GM12878 (cell line): ENCODE results near the gene RAPGEF4. TPM values are rescaled to one million over a fixed set of nuclear protein-coding genes. Genes with fewer than 3 reads are reported as not detected.

ENCODE experiments used
- ATAC-seq: fragments of 200-7000 bp; cut with Tn5 transposase; 3 replicates; pipeline ENCODE4 v1.9.1; 2020; ENCODE audit warnings: mild to moderate bottlenecking, moderate library complexity
- BruUV-seq: library from RNA; stranded (reverse); fragments of 400-500 nt; replicated peaks from 2 replicates; lab custom pipeline; 2021; lab: Mats Ljungman, UMichigan
- CTCF ChIA-PET: fragments of 300-600 bp; sonication (Branson Sonifier 250); formaldehyde crosslinking; extraction: SDS; loops from one replicate; lab custom pipeline; 2021; ENCODE audit warnings: inconsistent platforms; lab: Yijun Ruan, JAX
- POLR2A ChIA-PET: fragments of 350-600 bp; formaldehyde crosslinking; extraction: SDS; loops from one replicate; lab custom pipeline; 2021; ENCODE audit warnings: inconsistent platforms; lab: Charles Lee
- RAD21 ChIA-PET: fragments of 300-600 bp; sonication (Branson Sonifier 250); formaldehyde crosslinking; loops from one replicate; lab custom pipeline; 2023; ENCODE audit warnings: antibody characterized with exemption; ENCODE audit not compliant: unreplicated experiment; lab: Charles Lee
- SMC1A ChIA-PET: fragments of 300-600 bp; sonication (Branson Sonifier 250); formaldehyde crosslinking; loops from one replicate; lab custom pipeline; 2023; ENCODE audit not compliant: unreplicated experiment, uncharacterized antibody; lab: Charles Lee
- DNase-seq: peaks from one replicate; pipeline ENCODE4 v3.0.0-alpha.2; 2011; ENCODE audit warnings: low read depth, low spot score
- FAIRE-seq: peaks from 3 replicates; lab custom pipeline; 2011; peaks lifted over from hg19 to GRCh38; lab: Jason Lieb, UNC
- H2AFZ ChIP-seq: 2 replicates; pipeline ENCODE4 v1.6.0; 2011; ENCODE audit warnings: low read depth, low read length, control low read depth; ENCODE audit not compliant: control insufficient read depth
- H3K27ac ChIP-seq: 2 replicates; pipeline ENCODE4 v1.5.1; 2011; ENCODE audit warnings: control low read depth; ENCODE audit not compliant: control insufficient read depth, insufficient read depth
- H3K27me3 ChIP-seq, 2 experiments: replicated peaks in 1 of 2; 2 replicates each; pipeline versions ENCODE4 v1.6.0 to v1.6.1; 2011; ENCODE audit warnings: low read length in 1 of 2; ENCODE audit not compliant: control insufficient read depth in 2 of 2, insufficient read depth in 2 of 2
- H3K36me3 ChIP-seq, 2 experiments: 2 replicates each; pipeline ENCODE4 v1.5.1; 2011; ENCODE audit warnings: low read length in 1 of 2; ENCODE audit not compliant: control insufficient read depth in 2 of 2, insufficient read depth in 2 of 2
- H3K4me1 ChIP-seq: 2 replicates; pipeline ENCODE4 v1.6.1; 2011; ENCODE audit warnings: mild to moderate bottlenecking, low read length, moderate library complexity, mixed read lengths; ENCODE audit not compliant: control insufficient read depth, insufficient read depth
- H3K4me2 ChIP-seq: 2 replicates; pipeline ENCODE4 v1.6.0; 2011; ENCODE audit warnings: control low read depth; ENCODE audit not compliant: control insufficient read depth, insufficient read depth
- H3K4me3 ChIP-seq: fragments of 200-600 bp; sonication (generic); 2 replicates; pipeline ENCODE4 v1.5.1; 2016
- H3K79me2 ChIP-seq: 2 replicates; pipeline ENCODE4 v1.6.0; 2011; ENCODE audit warnings: low read length; ENCODE audit not compliant: control insufficient read depth, insufficient read depth
- H3K9ac ChIP-seq: 2 replicates; pipeline ENCODE4 v1.8.0; 2011; ENCODE audit warnings: low read length, control low read depth, mixed read lengths; ENCODE audit not compliant: control insufficient read depth, insufficient read depth
- H3K9me3 ChIP-seq: replicated peaks from 3 replicates; pipeline ENCODE4 v1.5.1; 2011; ENCODE audit warnings: mild to moderate bottlenecking, low read length; ENCODE audit not compliant: control insufficient read depth, insufficient read depth
- H4K20me1 ChIP-seq: 2 replicates; pipeline ENCODE4 v1.6.0; 2011; ENCODE audit not compliant: control insufficient read depth, insufficient read depth
- ATF3 ChIP-seq: IDR thresholded peaks from 2 replicates; pipeline ENCODE4 v1.6.1; 2011; ENCODE audit warnings: low read depth, mild to moderate bottlenecking, low read length, moderate library complexity, borderline replicate concordance; ENCODE audit errors: extremely low read depth
- CBX5 ChIP-seq: sonication (generic); IDR thresholded peaks from 2 replicates; pipeline ENCODE4 v1.6.1; 2016; ENCODE audit warnings: low read depth, moderate library complexity, mild to moderate bottlenecking, inconsistent platforms
- EGR1 ChIP-seq, 2 experiments: IDR thresholded peaks; 1 replicate in 1 of 2; 2 replicates in 1 of 2; pipeline ENCODE4 v1.6.1; 2011 to 2012; ENCODE audit warnings: low read depth in 2 of 2, low read length in 2 of 2, borderline replicate concordance in 1 of 2, mild to moderate bottlenecking in 1 of 2, moderate library complexity in 1 of 2
- ESRRA ChIP-seq: IDR thresholded peaks from 2 replicates; pipeline ENCODE4 v1.6.1; 2012; ENCODE audit warnings: mild to moderate bottlenecking, low read length, improper control_type of control experiment
- ETV6 ChIP-seq, 2 experiments: fragments of 450-650 bp in 1 of 2; IDR thresholded peaks in 1 of 2; conservative IDR thresholded peaks in 1 of 2; 2 replicates each; pipeline ENCODE4 v1.6.1; 2014; ENCODE audit warnings: antibody characterized with exemption in 1 of 2, borderline replicate concordance in 1 of 2, low read depth in 1 of 2, mild to moderate bottlenecking in 1 of 2, moderate library complexity in 1 of 2
- RAD51 ChIP-seq: fragments of 450-650 bp; IDR thresholded peaks from 2 replicates; pipeline ENCODE4 v1.6.1; 2016; ENCODE audit warnings: moderate library complexity, mild to moderate bottlenecking, inconsistent platforms
- RCOR1 ChIP-seq: conservative IDR thresholded peaks from 2 replicates; pipeline ENCODE4 v1.6.1; 2012; ENCODE audit warnings: low read depth, low read length, improper control_type of control experiment
- RUNX3 ChIP-seq: IDR thresholded peaks from 2 replicates; pipeline ENCODE4 v1.6.1; 2012; ENCODE audit warnings: low read length, inconsistent platforms
- WGBS: methylation state at CpG from one replicate; pipeline ENCODE4 v1.1.6; 2016; ENCODE audit warnings: low lambda C conversion rate; ENCODE audit not compliant: insufficient replicate concordance, insufficient coverage; ENCODE audit errors: missing lambda C conversion rate; 5-methylcytosine and 5-hydroxymethylcytosine counted together
- in situ Hi-C: fragments of 300-500 bp; cut with MboI; formaldehyde crosslinking; loops from 9 replicates; pipeline ENCODE4 v1.14.3; 2018; ENCODE audit warnings: mixed read lengths
- intact Hi-C: fragments of 100-400 bp; cut with micrococcal nuclease; formaldehyde crosslinking; loops from one replicate; pipeline ENCODE4 v1.14.2; 2022; ENCODE audit not compliant: unreplicated experiment
- polyA plus RNA-seq, 11 experiments: library from polyadenylated mRNA; depleted of rRNA in 4 of 11; unstranded in 6 of 11; stranded (reverse) in 5 of 11; fragments of >200 nt; fragmentation: Nextera tagmentation in 4 of 11; fragmentation: Illumina TruSeq in 1 of 11; extraction: Ambion mirVana in 4 of 11; extraction: Trizol in 1 of 11; gene quantifications; 1 replicate in 1 of 11; 2 replicates in 10 of 11; pipeline versions ENCODE4 v1.2.1 to v1.2.3, GENCODE V29; 2011 to 2016; ENCODE audit warnings: inconsistent platforms in 2 of 11, missing spikeins in 2 of 11, low read depth in 1 of 11
- total RNA-seq, 4 experiments: library from RNA; depleted of rRNA in 3 of 4; stranded (reverse); fragments of >200 nt in 3 of 4; fragmentation: Illumina TruSeq in 1 of 4; extraction: Trizol in 1 of 4; gene quantifications; 2 replicates each; pipeline versions ENCODE4 v1.2.1 to v1.2.3, GENCODE V29; 2013 to 2021

RAPGEF4 gene
- total and polyA plus RNA-seq, 10 of the 15 experiments (the other 5 are each of a cell fraction or from before 2014, with no cell fraction given): 0.18 TPM; not detected in 8

GRCh38 chr2:173062801-173063200, 327.2 kb downstream of the RAPGEF4 start (continued):
- no peak for TF ChIP-seq ATF3

- no peaks in the 10 kb centered on the region; a peak in 1 of 4 replicates for H3K27me3 ChIP-seq
- no peak for DNase-seq
- SMC1A ChIA-PET: no interaction called here
- H3K9ac ChIP-seq: no peak overlapping the region
- in situ Hi-C loops (no loop called here), intact Hi-C loops (no loop called here)
- H3K4me2 ChIP-seq: no peak overlapping the region
- H3K27ac ChIP-seq: no peak overlapping the region
- CTCF ChIA-PET: no interaction called here
- no peak for FAIRE-seq
- no peaks in the 10 kb centered on the region for H3K79me2 ChIP-seq
- H3K4me3 ChIP-seq: no peak overlapping the region
- H3K9me3 ChIP-seq: no peaks in the 10 kb centered on the region
- POLR2A ChIA-PET: no interaction called here
- no peaks in the 10 kb centered on the region for H3K36me3 ChIP-seq
- BruUV-seq: no TSS peak
- H3K4me1 ChIP-seq: no peaks in the 10 kb centered on the region
- WGBS: 31% methylated on average over 4 of the region's 4 CpGs
- RAD21 ChIA-PET: no interaction called here
- TF ChIP-seq RCOR1 (no peak), CBX5 (no peak), RAD51 (no peak), EGR1 (IDR thresholded peaks at IDR 0.05; ENCODE audit: borderline replicate concordance in 1 of 2, low read depth in 2 of 2, low read length in 2 of 2) (no peak), ESRRA (no peak), ETV6 (conservative IDR thresholded peaks at IDR 0.05 in 1 of 2, IDR thresholded peaks at IDR 0.05 in 1 of 2; ENCODE audit: borderline replicate concordance in 1 of 2, low read depth in 1 of 2) (no peak), RUNX3 (no peak)
- TF ChIP-seq, all 136 proteins: peak for 0
- ATAC-seq: no peak
- no peak overlapping the region for H2AFZ ChIP-seq
- no peaks in the 10 kb centered on the region for H4K20me1 ChIP-seq
These were observed 328.6 kb downstream of the RAPGEF4 start for GRCh38 chr2:173064151-173064805.
